ENCODE results near the gene CSPG4.
"Not testable (repeated sequence)": the region's sequence is repeated elsewhere in the genome, so short reads cannot be mapped to it uniquely, and the experiment has no call there.

CSPG4 gene

DNA sequence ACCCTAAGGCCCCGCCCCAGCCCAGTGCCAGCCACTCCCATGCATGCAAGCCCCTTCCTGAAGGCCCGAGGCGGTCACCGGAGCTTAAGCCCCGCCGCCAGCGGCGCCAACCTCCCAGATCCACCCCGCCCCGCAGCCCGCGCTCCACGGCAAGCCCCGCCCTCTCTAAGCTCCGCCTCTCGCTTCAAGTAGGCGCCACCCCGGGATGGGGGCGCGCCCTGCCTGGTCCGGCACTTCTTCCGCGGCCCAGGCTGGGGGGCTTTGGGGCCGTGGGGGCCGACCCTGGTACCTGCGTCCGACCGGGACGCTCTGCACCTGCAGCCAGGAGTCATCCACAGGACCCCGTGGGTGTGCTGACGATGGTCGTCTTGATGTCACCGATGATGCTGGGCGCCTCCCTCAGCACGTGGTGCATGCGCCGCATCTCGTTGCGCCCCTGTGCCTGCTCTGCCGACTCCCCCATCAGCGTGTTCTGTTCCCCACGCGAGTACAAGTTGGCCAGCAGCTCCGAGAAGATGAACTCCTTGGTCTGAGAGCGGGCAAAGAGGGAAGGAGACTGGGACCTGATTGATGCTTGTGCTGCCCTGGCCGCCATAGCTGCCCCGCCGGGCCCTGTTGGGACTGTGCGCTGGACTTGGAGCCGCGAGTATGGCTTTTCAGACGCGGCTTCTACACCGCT lies 26.1 kb upstream of the CSPG4 start:
- peak; percentile 92 for DNase-seq

DNA sequence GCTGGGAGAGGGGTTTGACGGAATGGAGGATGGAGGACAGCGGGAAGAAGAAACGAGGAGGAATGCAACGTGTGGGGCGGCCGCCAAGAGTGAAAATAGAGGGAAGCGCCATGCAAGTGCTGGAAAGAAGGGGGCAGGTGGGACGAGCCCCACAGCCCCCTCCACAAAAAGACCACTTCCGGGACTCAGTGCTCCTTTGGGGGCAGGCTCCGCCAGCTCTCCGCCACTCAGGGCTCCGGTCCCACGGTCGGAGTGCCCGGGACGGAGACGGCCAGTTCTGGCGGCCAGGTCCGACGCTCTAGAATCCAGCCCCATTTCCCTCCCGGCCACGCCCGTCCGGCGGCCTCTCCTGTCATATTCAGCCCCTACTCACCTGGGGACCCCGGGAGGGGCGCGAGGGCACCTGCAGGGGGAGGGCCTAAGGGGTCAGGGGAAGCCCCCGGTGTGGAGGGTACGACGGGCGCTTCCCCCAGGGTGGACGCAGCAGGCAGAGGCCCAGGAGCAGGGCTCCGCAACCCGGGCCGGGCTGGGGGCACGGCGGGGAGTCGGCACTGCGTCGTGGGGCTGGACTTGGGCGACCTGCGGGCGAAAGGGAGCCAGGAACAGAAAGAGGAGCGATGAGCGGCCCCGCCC lies 25.5 kb upstream of the CSPG4 start:
- no peak for DNase-seq

- not testable (repeated sequence) for DNase-seq
These were observed 24.7 kb upstream of the CSPG4 start for GRCh38 chr15:75737116-75738013.

GRCh38 chr15:75736256-75736655 lies 23.6 kb upstream of the CSPG4 start:
- no peak for DNase-seq

- DNase-seq, result not testable (repeated sequence)
These were observed 22.5 kb upstream of the CSPG4 start for GRCh38 chr15:75734861-75735760.

DNA sequence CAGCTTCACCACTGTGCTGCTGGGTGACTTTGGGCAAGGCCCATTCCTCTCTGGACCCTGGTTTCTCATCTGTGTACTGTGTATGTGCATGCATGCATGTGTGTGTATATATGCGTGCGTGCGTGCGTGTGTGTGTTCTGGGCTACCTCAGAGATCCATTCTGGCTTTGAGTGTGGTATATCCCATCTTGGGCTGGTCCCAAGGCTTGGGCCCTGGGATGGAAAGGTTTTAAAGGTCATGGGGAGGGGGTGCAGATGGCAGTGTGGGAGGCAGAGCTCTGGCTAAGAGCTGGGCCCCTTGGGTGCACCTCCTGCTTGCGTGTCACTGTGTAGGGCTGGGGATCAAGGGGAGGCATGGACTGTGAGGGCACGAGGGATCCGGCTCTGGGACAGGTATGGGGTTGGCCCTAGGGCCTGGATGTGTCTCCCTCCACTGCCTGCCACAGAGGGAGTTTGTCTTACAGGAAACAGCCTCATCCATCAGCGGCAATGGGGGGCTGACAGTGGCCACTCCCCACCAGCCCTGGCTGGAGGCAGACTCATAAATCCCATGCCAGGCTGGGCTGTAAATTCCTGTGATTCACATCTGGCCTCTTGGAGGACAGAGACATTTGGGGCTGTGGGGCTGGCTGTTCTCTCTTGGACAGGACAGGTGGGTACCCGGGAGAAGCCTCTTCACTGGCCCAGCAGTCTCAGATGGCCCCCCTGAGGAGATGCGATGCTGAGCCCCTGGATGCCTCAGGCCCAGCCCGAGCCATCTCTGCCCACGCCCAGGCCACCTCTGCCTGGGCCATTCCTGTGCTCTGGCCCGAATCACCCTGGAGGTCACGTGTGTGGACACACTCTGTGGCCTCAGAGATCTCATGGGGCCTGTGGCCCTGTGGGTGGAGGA lies 21.4 kb upstream of the CSPG4 start:
- DNase-seq, result no peak

DNA sequence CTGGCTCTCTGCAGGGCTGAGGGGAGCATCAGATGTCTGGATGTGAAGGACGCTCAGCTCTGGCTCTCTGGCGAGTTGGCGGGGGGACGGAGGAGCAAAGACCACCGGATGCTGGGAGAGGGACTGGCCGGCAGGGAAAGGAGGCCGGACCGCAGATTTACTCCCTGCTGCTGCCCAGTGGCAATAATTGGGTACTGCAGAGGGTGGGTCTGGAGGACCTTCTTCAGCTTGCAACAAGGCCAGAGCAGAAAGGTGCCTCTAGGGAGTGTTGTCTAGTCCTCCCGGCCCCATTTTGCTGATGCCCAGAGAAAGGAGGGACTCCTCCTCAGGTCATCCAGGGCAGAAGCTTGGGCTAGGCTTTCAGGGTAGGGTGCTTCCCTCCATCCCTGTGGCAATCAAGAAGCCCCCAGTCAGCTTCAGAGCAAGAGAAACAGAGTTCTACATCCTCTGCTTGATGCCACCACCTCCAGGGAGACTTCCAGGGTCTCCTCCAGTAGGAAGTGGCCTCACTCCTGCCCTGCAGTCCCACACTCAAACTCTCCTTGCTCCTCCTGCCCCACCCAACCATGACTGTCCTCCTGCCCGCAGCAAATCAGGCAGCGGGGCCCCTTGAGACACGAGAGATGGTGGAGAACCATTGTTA lies 20.3 kb upstream of the CSPG4 start:
- peak; percentile 66 for DNase-seq

DNA sequence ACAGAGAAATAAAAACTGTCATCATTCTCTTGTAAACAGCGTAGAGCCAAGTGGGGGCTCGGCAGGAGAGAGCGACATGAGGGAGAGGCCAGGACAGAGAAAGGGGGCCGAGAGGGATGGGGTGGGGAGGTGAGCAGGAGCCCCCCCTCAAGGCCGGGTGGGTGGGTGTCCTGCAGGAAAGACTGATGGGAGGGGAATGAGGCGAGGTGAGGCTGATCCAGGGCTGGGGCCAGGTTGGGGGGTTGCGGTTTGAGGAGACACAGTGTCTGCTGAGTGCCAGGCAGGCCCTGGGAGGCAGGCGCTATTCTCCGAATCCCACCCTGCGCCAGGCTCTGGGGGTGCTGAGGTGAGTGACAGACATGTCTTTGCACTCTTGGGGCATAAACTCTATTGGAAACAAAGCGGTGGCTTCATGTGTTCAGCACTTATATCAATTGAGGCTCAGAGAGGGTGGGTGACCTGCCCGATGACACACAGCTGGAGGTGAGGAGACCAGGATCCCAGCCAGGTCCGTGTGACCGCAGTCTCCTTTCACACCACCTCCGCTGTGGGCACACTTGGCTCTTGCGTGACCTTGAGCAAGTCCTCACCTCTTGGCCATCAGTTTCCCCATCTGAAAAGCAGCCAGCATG lies 19.6 kb upstream of the CSPG4 start:
- DNase-seq, result no peak

DNA sequence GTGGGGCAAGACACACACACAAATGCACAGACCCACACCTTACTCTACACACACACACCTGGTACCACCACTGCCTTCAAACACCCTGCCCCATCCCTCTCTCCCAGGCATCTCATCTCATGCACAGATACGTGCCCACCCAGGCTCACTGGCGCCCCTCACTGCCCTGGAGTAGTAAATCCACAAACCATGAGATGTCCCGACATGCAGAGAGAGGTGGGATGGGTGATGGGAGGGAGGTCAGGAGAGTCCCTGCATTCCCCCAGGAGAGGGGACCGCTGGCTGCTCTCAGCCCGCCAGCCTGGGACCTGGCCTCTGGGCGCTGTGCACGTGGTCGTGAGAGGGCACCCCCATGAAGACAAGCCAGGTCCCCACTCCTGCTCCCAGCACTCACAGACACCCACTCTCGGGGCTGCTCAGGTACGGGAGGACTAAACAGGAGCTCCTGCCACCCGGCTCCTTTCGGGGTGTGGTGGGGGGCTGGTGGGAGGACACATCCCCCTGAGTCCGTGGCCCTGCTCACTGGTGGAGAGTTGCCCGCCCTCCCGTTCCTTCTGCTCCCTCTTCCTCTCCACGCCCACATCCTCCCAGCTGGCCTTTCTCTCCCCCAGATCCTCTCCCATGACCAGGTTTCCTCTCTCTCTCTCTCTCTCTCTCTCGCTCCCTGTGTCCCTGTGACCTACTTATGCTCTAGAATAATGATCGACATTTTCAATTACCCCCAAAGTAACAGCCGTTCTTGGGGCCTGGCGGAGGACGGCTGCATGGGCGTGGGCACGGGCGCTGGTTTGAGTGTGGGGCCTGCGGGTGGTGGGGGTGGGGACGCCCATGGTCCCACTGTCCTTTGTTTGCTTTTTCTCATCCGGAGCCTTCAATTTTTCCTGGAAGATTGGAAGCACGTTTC lies 18.9 kb upstream of the CSPG4 start:
- DNase-seq, result no peak

- not testable (repeated sequence) for DNase-seq
These were observed 18.0 kb upstream of the CSPG4 start for GRCh38 chr15:75730376-75731247.

DNA sequence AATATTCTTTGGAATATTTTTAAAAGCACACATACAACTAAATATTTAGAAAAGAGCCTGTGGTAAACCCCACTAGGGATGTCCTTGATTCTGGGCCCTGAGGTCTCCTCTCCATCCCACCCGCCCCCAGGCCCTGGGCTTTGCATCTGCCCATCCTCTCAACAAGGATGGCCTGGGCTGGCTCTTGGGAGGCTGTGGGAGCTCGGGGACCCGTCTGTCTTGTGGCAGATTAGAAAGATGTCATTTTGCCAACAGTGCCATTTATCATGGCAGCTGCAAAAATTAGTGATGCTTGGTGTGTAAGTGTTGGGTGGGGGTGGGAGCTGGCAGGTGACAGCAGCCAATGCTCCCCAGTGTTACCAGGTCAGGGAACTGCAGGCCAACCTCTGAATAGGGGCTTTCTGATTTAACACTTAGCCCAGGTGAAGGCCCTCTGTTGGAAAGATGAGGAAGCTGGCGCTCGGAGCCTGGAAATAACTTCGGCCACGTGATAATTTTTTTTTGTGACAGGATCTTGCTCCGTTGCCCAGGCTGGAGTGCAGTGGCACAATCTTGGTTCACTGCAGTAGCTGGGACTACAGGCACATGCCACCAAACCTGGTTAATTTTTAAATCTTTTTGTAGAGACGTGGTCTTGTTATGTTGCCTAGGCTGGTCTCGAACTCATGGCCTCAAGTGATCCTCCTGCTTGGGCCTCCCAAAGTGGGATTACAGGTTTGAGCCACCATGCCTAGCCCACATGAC lies 16.9 kb upstream of the CSPG4 start:
- DNase-seq, result no peak

DNA sequence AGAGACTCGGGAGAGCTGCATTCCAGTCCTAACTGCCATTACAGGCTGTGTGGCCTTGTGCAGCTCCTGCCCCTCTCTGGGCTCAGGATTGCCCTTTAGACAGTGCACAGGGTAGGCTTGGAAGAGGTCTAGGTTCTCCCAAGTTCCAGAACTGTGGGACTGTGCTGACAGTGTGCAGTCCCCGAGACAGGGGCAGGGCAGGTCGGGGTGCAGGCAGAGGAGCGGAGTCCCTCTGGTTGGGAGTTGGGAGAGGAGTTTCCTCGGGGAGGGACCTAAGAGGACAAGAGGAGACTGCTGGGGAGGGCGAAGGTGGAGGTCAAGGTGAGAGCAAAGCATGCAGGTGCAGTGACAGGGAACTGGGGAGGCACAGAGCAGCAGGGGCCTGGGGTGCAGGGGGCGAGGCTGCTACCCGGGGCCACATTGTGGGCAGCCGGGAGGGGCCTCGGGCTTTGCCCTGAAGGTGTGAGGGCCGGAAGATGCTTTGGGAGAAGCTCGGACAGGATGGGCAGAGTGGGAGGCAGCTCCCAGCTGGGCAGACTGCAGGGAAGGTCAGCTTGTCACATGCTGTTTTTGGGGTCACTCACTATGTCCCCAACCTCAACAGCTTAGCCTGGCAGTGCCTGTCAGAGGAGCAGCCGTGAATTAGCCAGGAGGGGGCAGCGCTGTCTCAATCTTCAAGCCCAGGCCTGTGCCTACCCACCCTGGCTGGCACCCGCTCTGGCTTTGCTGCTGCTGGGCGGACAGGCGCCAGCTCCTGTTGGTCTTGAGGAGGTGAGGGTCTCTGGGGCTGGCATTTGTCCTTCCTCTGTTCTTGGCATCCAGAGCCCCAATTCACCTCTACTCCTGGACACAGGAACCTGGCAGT lies 15.4 kb upstream of the CSPG4 start:
- DNase-seq, result peak; percentile 67

DNA sequence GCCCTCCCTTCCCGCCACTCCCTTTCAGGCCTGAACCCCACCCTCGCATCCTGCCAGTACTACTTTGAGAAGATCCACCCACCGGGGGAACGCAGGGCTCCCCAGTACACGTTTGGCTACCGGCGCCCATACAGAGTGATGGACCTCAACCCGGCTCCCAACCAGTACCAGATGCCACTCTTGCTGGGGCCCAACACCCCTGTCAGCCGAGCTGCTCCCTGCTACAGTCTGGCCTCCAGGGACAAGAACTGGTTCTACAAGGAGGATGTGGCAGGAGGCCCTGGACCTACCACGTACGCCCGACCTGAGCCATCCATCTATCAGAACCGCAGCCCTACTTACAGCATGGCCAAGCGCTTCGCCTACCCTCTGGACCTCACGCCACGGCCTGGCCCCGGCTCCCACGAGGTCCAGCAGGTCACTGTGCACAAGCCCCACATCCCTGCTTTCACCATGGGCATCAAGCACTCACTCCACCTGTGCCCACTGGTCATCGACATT lies 14.4 kb upstream of the CSPG4 start:
- DNase-seq, result no peak

- no peak for DNase-seq
These were observed 13.3 kb upstream of the CSPG4 start for GRCh38 chr15:75725719-75726607.

GRCh38 chr15:75725006-75725718 lies 12.5 kb upstream of the CSPG4 start:
- no peak for DNase-seq
